Sigmoid colon (tissue), 4 donors: ENCODE data around the gene USP24.

Experiments
- EP300 ChIP-seq, 4 donors: sonication (generic); formaldehyde crosslinking; IDR thresholded peaks; one replicate each; pipeline ENCODE4 v1.6.1; 2017; ENCODE audit warnings: antibody characterized with exemption in 4 of 4
- POLR2A ChIP-seq, 2 donors: fragments of 450-650 bp; IDR thresholded peaks; one replicate each; pipeline ENCODE4 v1.6.1; 2016; ENCODE audit warnings: antibody characterized with exemption in 2 of 2, mild to moderate bottlenecking in 2 of 2, moderate library complexity in 2 of 2
- POLR2AphosphoS5 ChIP-seq, 4 donors: sonication (generic); formaldehyde crosslinking; IDR thresholded peaks; one replicate each; pipeline ENCODE4 v1.6.1; 2017; ENCODE audit warnings: antibody characterized with exemption in 4 of 4
- TF ChIP-seq, protein P1 (sequence below), 4 experiments: fragments of 450-650 bp in 3 of 4; fragments of 200-600 bp in 1 of 4; IDR thresholded peaks; one replicate each; pipeline ENCODE4 v1.5.1; 2016 to 2019; ENCODE audit warnings: antibody characterized with exemption in 4 of 4, mild to moderate bottlenecking in 3 of 4, moderate library complexity in 2 of 4

GRCh38 chr1:55217226-55217986, 2.2 kb upstream of the USP24 start:
- TF ChIP-seq POLR2A (IDR thresholded peaks at IDR 0.05), result no peak
- TF ChIP-seq, protein P1, sequence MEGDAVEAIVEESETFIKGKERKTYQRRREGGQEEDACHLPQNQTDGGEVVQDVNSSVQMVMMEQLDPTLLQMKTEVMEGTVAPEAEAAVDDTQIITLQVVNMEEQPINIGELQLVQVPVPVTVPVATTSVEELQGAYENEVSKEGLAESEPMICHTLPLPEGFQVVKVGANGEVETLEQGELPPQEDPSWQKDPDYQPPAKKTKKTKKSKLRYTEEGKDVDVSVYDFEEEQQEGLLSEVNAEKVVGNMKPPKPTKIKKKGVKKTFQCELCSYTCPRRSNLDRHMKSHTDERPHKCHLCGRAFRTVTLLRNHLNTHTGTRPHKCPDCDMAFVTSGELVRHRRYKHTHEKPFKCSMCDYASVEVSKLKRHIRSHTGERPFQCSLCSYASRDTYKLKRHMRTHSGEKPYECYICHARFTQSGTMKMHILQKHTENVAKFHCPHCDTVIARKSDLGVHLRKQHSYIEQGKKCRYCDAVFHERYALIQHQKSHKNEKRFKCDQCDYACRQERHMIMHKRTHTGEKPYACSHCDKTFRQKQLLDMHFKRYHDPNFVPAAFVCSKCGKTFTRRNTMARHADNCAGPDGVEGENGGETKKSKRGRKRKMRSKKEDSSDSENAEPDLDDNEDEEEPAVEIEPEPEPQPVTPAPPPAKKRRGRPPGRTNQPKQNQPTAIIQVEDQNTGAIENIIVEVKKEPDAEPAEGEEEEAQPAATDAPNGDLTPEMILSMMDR (IDR thresholded peaks at IDR 0.05), result no peak
- TF ChIP-seq POLR2AphosphoS5 (IDR thresholded peaks at IDR 0.05), result peak in 1 of 4 donors; percentile 21
- no peak for TF ChIP-seq EP300 (IDR thresholded peaks at IDR 0.05)
